Sigmoid colon (tissue), 4 donors: ENCODE measurements around the gene TTC33.

Source experiments
- CTCF ChIP-seq, 4 experiments: fragments of 450-650 bp in 3 of 4; fragments of 200-600 bp in 1 of 4; IDR thresholded peaks; one replicate each; pipeline ENCODE4 v1.5.1; 2016 to 2019; ENCODE audit warnings: antibody characterized with exemption in 4 of 4, mild to moderate bottlenecking in 3 of 4, moderate library complexity in 2 of 4
- EP300 ChIP-seq, 4 donors: sonication (generic); formaldehyde crosslinking; IDR thresholded peaks; one replicate each; pipeline ENCODE4 v1.6.1; 2017; ENCODE audit warnings: antibody characterized with exemption in 4 of 4
- POLR2A ChIP-seq, 2 donors: fragments of 450-650 bp; IDR thresholded peaks; one replicate each; pipeline ENCODE4 v1.6.1; 2016; ENCODE audit warnings: antibody characterized with exemption in 2 of 2, mild to moderate bottlenecking in 2 of 2, moderate library complexity in 2 of 2
- POLR2AphosphoS5 ChIP-seq, 4 donors: sonication (generic); formaldehyde crosslinking; IDR thresholded peaks; one replicate each; pipeline ENCODE4 v1.6.1; 2017; ENCODE audit warnings: antibody characterized with exemption in 4 of 4

DNA sequence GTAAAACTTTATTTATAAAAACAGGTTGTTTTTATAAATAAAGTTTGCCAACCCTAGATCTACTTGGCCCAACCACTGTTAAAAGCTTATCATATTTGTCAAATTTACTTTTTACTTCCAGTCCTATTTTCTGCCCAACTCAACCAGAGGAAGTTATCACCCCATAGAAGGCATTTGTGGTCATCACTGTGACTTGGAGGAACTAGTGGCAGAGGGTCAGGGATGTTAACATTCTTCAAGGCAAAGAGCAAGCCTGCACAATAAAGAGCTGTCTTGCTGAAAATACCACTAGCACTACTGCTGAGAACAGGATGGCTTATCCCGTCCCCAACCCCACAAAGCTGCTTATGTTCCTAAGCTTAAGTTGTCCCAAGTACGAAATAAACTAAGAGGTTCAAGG is 22.3 kb downstream of the TTC33 start:
- TF ChIP-seq CTCF (IDR thresholded peaks at IDR 0.05): no peak
- TF ChIP-seq POLR2AphosphoS5 (IDR thresholded peaks at IDR 0.05): no peak
- TF ChIP-seq EP300 (IDR thresholded peaks at IDR 0.05): no peak
- no peak for TF ChIP-seq POLR2A (IDR thresholded peaks at IDR 0.05)
